Transverse colon (tissue), 4 donors: ENCODE measurements around the gene YTHDC1.

Experiments
- CTCF ChIP-seq, 5 experiments: fragments of 200-600 bp in 3 of 5; fragments of 450-650 bp in 2 of 5; sonication (generic) in 3 of 5; IDR thresholded peaks; 1 replicate in 2 of 5; 2 replicates in 3 of 5; pipeline ENCODE4 v1.5.1; 2016 to 2017; ENCODE audit warnings: antibody characterized with exemption in 5 of 5, inconsistent platforms in 3 of 5, mild to moderate bottlenecking in 2 of 5, moderate library complexity in 1 of 5
- POLR2AphosphoS5 ChIP-seq, 3 donors: sonication (generic); formaldehyde crosslinking; IDR thresholded peaks; one replicate each; pipeline ENCODE4 v1.6.1; 2016; ENCODE audit warnings: antibody characterized with exemption in 3 of 3

- TF ChIP-seq CTCF (IDR thresholded peaks at IDR 0.05) (no peak), POLR2AphosphoS5 (IDR thresholded peaks at IDR 0.05) (no peak)
Measured at GRCh38 chr4:68349279-68349648, 626 bp downstream of the YTHDC1 start.
